ENCODE measurements around the gene FAM168A.

DNA sequence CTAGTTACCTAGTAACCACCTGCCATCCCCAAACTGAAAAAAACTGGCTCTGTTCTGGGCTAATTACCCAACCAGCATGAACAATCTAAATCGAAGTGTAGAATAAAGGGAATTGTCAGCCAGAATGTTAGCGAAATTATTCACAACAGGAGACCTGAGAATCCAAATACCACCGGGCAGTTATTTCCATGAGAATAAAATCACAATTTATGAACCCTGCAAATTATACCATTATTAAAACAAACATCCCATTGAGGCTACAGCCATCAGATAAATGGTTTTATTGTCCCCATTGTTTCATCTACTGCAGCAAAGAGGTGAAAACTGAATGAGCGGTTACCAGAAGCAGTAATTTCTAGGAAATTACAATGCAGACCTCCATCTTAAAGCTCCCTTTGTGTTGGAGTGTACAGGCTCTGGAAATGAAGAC, 21.7 kb downstream of the FAM168A start:
- TF ChIP-seq, protein P1, sequence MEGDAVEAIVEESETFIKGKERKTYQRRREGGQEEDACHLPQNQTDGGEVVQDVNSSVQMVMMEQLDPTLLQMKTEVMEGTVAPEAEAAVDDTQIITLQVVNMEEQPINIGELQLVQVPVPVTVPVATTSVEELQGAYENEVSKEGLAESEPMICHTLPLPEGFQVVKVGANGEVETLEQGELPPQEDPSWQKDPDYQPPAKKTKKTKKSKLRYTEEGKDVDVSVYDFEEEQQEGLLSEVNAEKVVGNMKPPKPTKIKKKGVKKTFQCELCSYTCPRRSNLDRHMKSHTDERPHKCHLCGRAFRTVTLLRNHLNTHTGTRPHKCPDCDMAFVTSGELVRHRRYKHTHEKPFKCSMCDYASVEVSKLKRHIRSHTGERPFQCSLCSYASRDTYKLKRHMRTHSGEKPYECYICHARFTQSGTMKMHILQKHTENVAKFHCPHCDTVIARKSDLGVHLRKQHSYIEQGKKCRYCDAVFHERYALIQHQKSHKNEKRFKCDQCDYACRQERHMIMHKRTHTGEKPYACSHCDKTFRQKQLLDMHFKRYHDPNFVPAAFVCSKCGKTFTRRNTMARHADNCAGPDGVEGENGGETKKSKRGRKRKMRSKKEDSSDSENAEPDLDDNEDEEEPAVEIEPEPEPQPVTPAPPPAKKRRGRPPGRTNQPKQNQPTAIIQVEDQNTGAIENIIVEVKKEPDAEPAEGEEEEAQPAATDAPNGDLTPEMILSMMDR (IDR thresholded peaks at IDR 0.05; ENCODE audit: insufficient read depth, low read length, poor library complexity, severe bottlenecking) = no peak
- TF ChIP-seq EZH2phosphoT487 (conservative IDR thresholded peaks at IDR 0.05; ENCODE audit: low read length) = no peak
